ENCODE measurements around the gene ABL1. TPM values are rescaled to one million over a fixed set of nuclear protein-coding genes. Genes with fewer than 3 reads are reported as not detected.

The ABL1 gene
- total and polyA plus RNA-seq, 4 donors: 23.3 to 60.0 (median 37.7) TPM

DNA sequence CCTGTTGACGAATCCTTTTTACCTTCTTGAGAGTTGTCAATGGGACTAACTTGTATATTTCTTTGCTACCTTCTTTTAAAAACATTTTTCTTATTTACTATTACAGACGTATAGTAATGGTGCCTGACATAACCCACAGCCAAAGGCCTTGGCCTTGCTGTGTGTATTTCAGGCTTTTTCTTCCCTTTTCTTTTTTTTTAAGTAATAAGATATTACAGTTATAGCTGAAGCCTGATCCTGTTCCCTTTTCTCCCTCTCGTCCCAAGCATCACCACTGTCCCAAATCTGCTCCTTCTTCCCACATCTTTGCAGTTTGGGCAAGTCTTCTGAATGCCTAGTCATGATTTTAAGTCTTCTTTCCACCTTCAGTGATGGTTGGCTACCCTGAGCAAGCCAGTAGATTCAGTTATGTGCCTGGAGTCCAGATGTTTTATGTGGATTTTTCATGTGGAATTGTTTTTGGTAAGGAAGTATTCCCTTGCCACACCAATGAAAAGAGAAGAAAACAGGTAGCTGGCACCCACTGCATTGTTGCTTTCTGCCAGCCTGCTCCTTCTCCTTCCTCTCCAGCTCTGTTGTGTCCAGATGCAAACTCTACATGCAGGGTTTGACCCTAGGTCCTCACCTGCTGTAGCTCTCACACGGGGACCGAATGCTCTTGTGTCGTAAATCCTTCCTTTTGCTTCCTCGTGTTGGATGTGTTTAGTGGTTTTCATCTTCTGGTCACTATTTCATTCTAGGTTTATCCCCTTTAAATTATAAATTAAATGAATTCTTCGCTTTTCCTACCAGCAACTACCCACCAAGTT is 26.5 kb downstream of the ABL1 start:
- DNase-seq (no peak), ATAC-seq (ENCODE audit: insufficient read depth, low FRiP score) (no peak)
- no peaks in the 10 kb centered on the region for H3K9me3 ChIP-seq (ENCODE audit: control insufficient read depth in 4 of 4, insufficient read depth in 3 of 4, low read length in 3 of 4)
- no peak overlapping the region for H3K27ac ChIP-seq (ENCODE audit: low read depth in 1 of 2, low read length in 1 of 2)
- no peaks in the 10 kb centered on the region for H3K27me3 ChIP-seq (ENCODE audit: control insufficient read depth in 3 of 3, insufficient read depth in 3 of 3, low read length in 2 of 3)
- peaks cover 0 to 12% (median 4%) of the 10 kb centered on the region in 4 donors for H3K36me3 ChIP-seq (ENCODE audit: control insufficient read depth in 4 of 4, insufficient read depth in 4 of 4, low read length in 4 of 4)
- H3K4me1 ChIP-seq (ENCODE audit: control insufficient read depth in 5 of 5, insufficient read depth in 5 of 5, low read length in 5 of 5): peaks cover 0 to 15% (median 5%) of the 10 kb centered on the region in 5 donors
- no peak for TF ChIP-seq CTCF (IDR thresholded peaks at IDR 0.05; ENCODE audit: control extremely low read depth, extremely low read depth)
- WGBS, 2 donors: 72 to 77% methylated on average over 8 of the region's 8 CpGs
- no peak overlapping the region for H3K9ac ChIP-seq (ENCODE audit: insufficient read depth in 1 of 2, low read length in 2 of 2)
- no peak overlapping the region for H3K4me3 ChIP-seq

DNA sequence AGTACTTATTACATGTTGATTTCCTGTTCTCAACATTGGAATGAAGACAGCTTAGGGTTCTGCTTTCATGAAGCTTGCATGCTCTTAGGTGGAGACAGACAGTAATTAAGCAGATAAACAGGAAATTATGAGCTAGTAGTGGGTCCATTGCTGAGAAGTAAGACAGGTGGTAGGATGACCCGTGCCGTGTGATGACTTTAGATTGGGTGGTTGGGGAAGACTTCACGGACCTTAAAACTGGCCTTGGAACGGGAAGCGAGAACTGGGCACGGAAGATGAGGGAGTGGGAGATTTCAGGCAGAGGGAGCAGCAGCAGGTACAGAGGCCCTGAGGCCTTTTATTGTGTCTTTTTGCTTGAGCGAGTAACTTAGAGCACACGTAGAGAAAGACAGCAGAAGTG is 27.2 kb downstream of the ABL1 start:
- H3K27ac ChIP-seq (ENCODE audit: low read depth in 1 of 2, low read length in 1 of 2): no peak overlapping the region
- H3K4me3 ChIP-seq: no peak overlapping the region
- ATAC-seq (ENCODE audit: insufficient read depth, low FRiP score) (no peak), DNase-seq (no peak)
- no peaks in the 10 kb centered on the region for H3K9me3 ChIP-seq (ENCODE audit: control insufficient read depth in 4 of 4, insufficient read depth in 3 of 4, low read length in 3 of 4)
- H3K9ac ChIP-seq (ENCODE audit: insufficient read depth in 1 of 2, low read length in 2 of 2): no peak overlapping the region
- H3K36me3 ChIP-seq (ENCODE audit: control insufficient read depth in 4 of 4, insufficient read depth in 4 of 4, low read length in 4 of 4): peaks cover 0 to 11% (median 3%) of the 10 kb centered on the region in 4 donors
- H3K27me3 ChIP-seq (ENCODE audit: control insufficient read depth in 3 of 3, insufficient read depth in 3 of 3, low read length in 2 of 3): no peaks in the 10 kb centered on the region
- WGBS, 2 donors: 92 to 95% methylated on average over 8 of the region's 8 CpGs
- peaks cover 0 to 15% (median 5%) of the 10 kb centered on the region in 5 donors for H3K4me1 ChIP-seq (ENCODE audit: control insufficient read depth in 5 of 5, insufficient read depth in 5 of 5, low read length in 5 of 5)
- TF ChIP-seq CTCF (IDR thresholded peaks at IDR 0.05; ENCODE audit: control extremely low read depth, extremely low read depth): no peak

DNA sequence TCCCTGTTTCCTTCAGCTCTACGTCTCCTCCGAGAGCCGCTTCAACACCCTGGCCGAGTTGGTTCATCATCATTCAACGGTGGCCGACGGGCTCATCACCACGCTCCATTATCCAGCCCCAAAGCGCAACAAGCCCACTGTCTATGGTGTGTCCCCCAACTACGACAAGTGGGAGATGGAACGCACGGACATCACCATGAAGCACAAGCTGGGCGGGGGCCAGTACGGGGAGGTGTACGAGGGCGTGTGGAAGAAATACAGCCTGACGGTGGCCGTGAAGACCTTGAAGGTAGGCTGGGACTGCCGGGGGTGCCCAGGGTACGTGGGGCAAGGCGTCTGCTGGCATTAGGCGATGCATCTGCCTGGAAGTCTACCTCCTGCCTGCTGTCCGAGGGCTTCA is 27.7 kb downstream of the ABL1 start:
- H3K36me3 ChIP-seq (ENCODE audit: control insufficient read depth in 4 of 4, insufficient read depth in 4 of 4, low read length in 4 of 4): peaks cover 0 to 15% (median 2%) of the 10 kb centered on the region in 4 donors
- no peak for TF ChIP-seq CTCF (IDR thresholded peaks at IDR 0.05; ENCODE audit: control extremely low read depth, extremely low read depth)
- WGBS, 2 donors: 94 to 95% methylated on average over 23 of the region's 23 CpGs
- DNase-seq (no peak), ATAC-seq (ENCODE audit: insufficient read depth, low FRiP score) (no peak)
- H3K27me3 ChIP-seq (ENCODE audit: control insufficient read depth in 3 of 3, insufficient read depth in 3 of 3, low read length in 2 of 3): no peaks in the 10 kb centered on the region
- H3K9me3 ChIP-seq (ENCODE audit: control insufficient read depth in 4 of 4, insufficient read depth in 3 of 4, low read length in 3 of 4): no peaks in the 10 kb centered on the region
- no peak overlapping the region for H3K4me3 ChIP-seq
- H3K4me1 ChIP-seq (ENCODE audit: control insufficient read depth in 5 of 5, insufficient read depth in 5 of 5, low read length in 5 of 5): peaks cover 0 to 15% (median 5%) of the 10 kb centered on the region in 5 donors
- no peak overlapping the region for H3K9ac ChIP-seq (ENCODE audit: insufficient read depth in 1 of 2, low read length in 2 of 2)
- no peak overlapping the region for H3K27ac ChIP-seq (ENCODE audit: low read depth in 1 of 2, low read length in 1 of 2)

Measured in lung (tissue), 12 donors.